GM23248 (cell line): ENCODE results near the gene TRIO. TPM values are rescaled to one million over a fixed set of nuclear protein-coding genes. Genes with fewer than 3 reads are reported as not detected.
"Not testable (repeated sequence)": the region's sequence is repeated elsewhere in the genome, so short reads cannot be mapped to it uniquely, and the experiment has no call there.

Experiments
- DNase-seq: peaks from one replicate; pipeline ENCODE4 v3.0.0-alpha.2; 2015
- H2AFZ ChIP-seq: fragments of 200-600 bp; sonication (generic); 2 replicates; pipeline ENCODE4 v1.6.1; 2016; ENCODE audit warnings: antibody characterized with exemption
- H3F3A ChIP-seq: fragments of 200-600 bp; sonication (generic); 2 replicates; pipeline ENCODE4 v1.6.1; 2016; ENCODE audit warnings: mild to moderate bottlenecking, antibody characterized with exemption, mixed run types; ENCODE audit not compliant: insufficient read depth
- H3K27ac ChIP-seq: fragments of 200-600 bp; sonication (generic); 2 replicates; pipeline ENCODE4 v1.5.1; 2016; ENCODE audit warnings: mild to moderate bottlenecking
- H3K27me3 ChIP-seq: fragments of 200-600 bp; sonication (generic); replicated peaks from 2 replicates; pipeline ENCODE4 v1.6.1; 2016; ENCODE audit warnings: mild to moderate bottlenecking; ENCODE audit not compliant: insufficient read depth
- H3K36me3 ChIP-seq: fragments of 200-600 bp; sonication (generic); 2 replicates; pipeline ENCODE4 v1.6.1; 2016; ENCODE audit warnings: low read depth, mild to moderate bottlenecking
- H3K4me1 ChIP-seq: fragments of 200-600 bp; sonication (generic); 2 replicates; pipeline ENCODE4 v1.6.1; 2016; ENCODE audit warnings: mild to moderate bottlenecking; ENCODE audit not compliant: insufficient read depth
- H3K4me2 ChIP-seq: fragments of 200-600 bp; sonication (generic); one replicate; pipeline ENCODE4 v1.6.1; 2016; ENCODE audit warnings: mild to moderate bottlenecking; ENCODE audit not compliant: unreplicated experiment
- H3K4me3 ChIP-seq: fragments of 200-600 bp; sonication (generic); 2 replicates; pipeline ENCODE4 v1.5.1; 2016; ENCODE audit warnings: mild to moderate bottlenecking
- H3K79me2 ChIP-seq: fragments of 200-600 bp; sonication (generic); 2 replicates; pipeline ENCODE4 v1.6.1; 2016; ENCODE audit warnings: mild to moderate bottlenecking; ENCODE audit not compliant: insufficient read depth
- H3K9ac ChIP-seq: fragments of 200-600 bp; sonication (generic); 2 replicates; pipeline ENCODE4 v1.6.1; 2016; ENCODE audit warnings: mild to moderate bottlenecking
- H3K9me2 ChIP-seq: fragments of 200-600 bp; sonication (generic); 2 replicates; pipeline ENCODE4 v1.6.1; 2016; ENCODE audit warnings: mixed run types, mild to moderate bottlenecking, moderate library complexity; ENCODE audit not compliant: insufficient read depth
- H3K9me3 ChIP-seq: fragments of 200-600 bp; sonication (generic); one replicate; pipeline ENCODE4 v1.6.1; 2017; ENCODE audit warnings: low read depth
- H4K20me1 ChIP-seq: fragments of 200-600 bp; sonication (generic); 2 replicates; pipeline ENCODE4 v1.6.0; 2016; ENCODE audit not compliant: insufficient read depth
- EZH2 ChIP-seq: fragments of 200-600 bp; sonication (generic); IDR thresholded peaks from 2 replicates; pipeline ENCODE4 v1.6.1; 2018; ENCODE audit warnings: antibody characterized with exemption, mild to moderate bottlenecking; ENCODE audit not compliant: insufficient read depth, poor library complexity, severe bottlenecking
- EZH2phosphoT487 ChIP-seq: fragments of 200-600 bp; sonication (generic); IDR thresholded peaks from 2 replicates; pipeline ENCODE4 v1.6.1; 2018; ENCODE audit warnings: antibody characterized with exemption, moderate library complexity, mild to moderate bottlenecking, low read depth; ENCODE audit not compliant: insufficient read depth
- WGBS, 2 experiments: methylation state at CpG; one replicate each; pipeline ENCODE4 v1.1.6; 2015 to 2017; ENCODE audit warnings: low lambda C conversion rate in 2 of 2, low coverage in 1 of 2; ENCODE audit errors: missing lambda C conversion rate in 2 of 2; 5-methylcytosine and 5-hydroxymethylcytosine counted together
- in situ Hi-C: fragments of 300-500 bp; cut with MboI; formaldehyde crosslinking; loops from 2 replicates; pipeline ENCODE4 v1.15.0; 2020
- polyA plus RNA-seq: library from polyadenylated mRNA; unstranded; fragments of >200 nt; fragmentation: Nextera tagmentation; extraction: Ambion mirVana; gene quantifications from 2 replicates; pipeline ENCODE4 v1.2.1, GENCODE V29; 2016
- total RNA-seq: library from RNA; depleted of rRNA; stranded (reverse); fragments of >200 nt; shearing (Covaris generic); gene quantifications from 2 replicates; pipeline ENCODE4 v1.2.3, GENCODE V29; 2014

The TRIO gene
- total and polyA plus RNA-seq, 2 experiments from 2014 or later: 28.1 to 198 TPM

GRCh38 chr5:14432931-14433589, 289.9 kb downstream of the TRIO start:
- no peak overlapping the region for H2AFZ ChIP-seq
- 0 out of 2 replicates have a peak overlapping the region, but pooled peaks have one; percentile 12 for H3K27ac ChIP-seq
- no peaks in the 10 kb centered on the region for H3K9me3 ChIP-seq
- H3K9ac ChIP-seq: no peak overlapping the region
- peaks cover 40% of the 10 kb centered on the region for H3K4me1 ChIP-seq
- DNase-seq: no peak
- H3K9me2 ChIP-seq: no peaks in the 10 kb centered on the region
- H3K36me3 ChIP-seq: peaks cover 42% of the 10 kb centered on the region
- TF ChIP-seq EZH2 (no peak), EZH2phosphoT487 (no peak)
- H3K4me2 ChIP-seq: no peak overlapping the region
- in situ Hi-C loops: no loop called here
- H3K27me3 ChIP-seq: no peaks in the 10 kb centered on the region
- 74 to 77% methylated on average over 8 of the region's 8 CpGs for WGBS, 2 experiments
- no peak overlapping the region for H3K4me3 ChIP-seq
- peaks cover 83% of the 10 kb centered on the region for H3F3A ChIP-seq
- peaks cover 100% of the 10 kb centered on the region for H3K79me2 ChIP-seq
- no peaks in the 10 kb centered on the region for H4K20me1 ChIP-seq

- DNase-seq: peak; percentile 56
- WGBS, 2 experiments: 76 to 81% methylated on average over 2 of the region's 2 CpGs
- no peak overlapping the region for H2AFZ ChIP-seq
- TF ChIP-seq EZH2phosphoT487 (no peak), EZH2 (no peak)
- H3K9ac ChIP-seq: no peak overlapping the region
- no peaks in the 10 kb centered on the region for H3K27me3 ChIP-seq
- H3K36me3 ChIP-seq: peaks cover 39% of the 10 kb centered on the region; the same call in 1 of the 2 replicates
- H3K4me3 ChIP-seq: no peak overlapping the region
- in situ Hi-C loops: no loop called here
- H3K9me2 ChIP-seq: no peaks in the 10 kb centered on the region
- no peak overlapping the region for H3K4me2 ChIP-seq
- H3K27ac ChIP-seq: peak overlapping the region; percentile 57
- H3K4me1 ChIP-seq: peaks cover 37% of the 10 kb centered on the region
- no peaks in the 10 kb centered on the region for H4K20me1 ChIP-seq
- no peaks in the 10 kb centered on the region for H3K9me3 ChIP-seq
- peaks cover 93% of the 10 kb centered on the region for H3K79me2 ChIP-seq
- peaks cover 87% of the 10 kb centered on the region for H3F3A ChIP-seq
Measured at GRCh38 chr5:14435481-14435880, 292.3 kb downstream of the TRIO start.

GRCh38 chr5:14436122-14436521, 293.0 kb downstream of the TRIO start:
- H3K4me3 ChIP-seq, H4K20me1 ChIP-seq, H3K9ac ChIP-seq, H3K4me2 ChIP-seq, H2AFZ ChIP-seq, H3K27me3 ChIP-seq, H3K9me3 ChIP-seq, DNase-seq, in situ Hi-C loops, H3K9me2 ChIP-seq: not testable (repeated sequence)
- peaks cover 37% of the 10 kb centered on the region for H3K4me1 ChIP-seq
- WGBS, 2 experiments: 64 to 70% methylated on average over 5 of the region's 5 CpGs
- peak overlapping the region; percentile 99 for H3K27ac ChIP-seq
- H3K79me2 ChIP-seq: peaks cover 89% of the 10 kb centered on the region
- H3F3A ChIP-seq: peaks cover 85% of the 10 kb centered on the region
- peaks cover 34% of the 10 kb centered on the region; the same call in 1 of the 2 replicates for H3K36me3 ChIP-seq

GRCh38 chr5:14436801-14437542, 293.8 kb downstream of the TRIO start:
- peaks cover 85% of the 10 kb centered on the region for H3F3A ChIP-seq
- H3K4me3 ChIP-seq: no peak overlapping the region
- H2AFZ ChIP-seq: no peak overlapping the region
- H4K20me1 ChIP-seq: no peaks in the 10 kb centered on the region
- no peaks in the 10 kb centered on the region for H3K9me2 ChIP-seq
- H3K36me3 ChIP-seq: peaks cover 31% of the 10 kb centered on the region; the same call in 1 of the 2 replicates
- 48% methylated on average over 5 of the region's 5 CpGs for WGBS, 2 experiments
- no peak for DNase-seq
- H3K79me2 ChIP-seq: peaks cover 89% of the 10 kb centered on the region
- peak overlapping the region; percentile 99 for H3K27ac ChIP-seq
- no peaks in the 10 kb centered on the region for H3K9me3 ChIP-seq
- H3K4me1 ChIP-seq: peaks cover 37% of the 10 kb centered on the region
- in situ Hi-C loops: no loop called here
- H3K27me3 ChIP-seq: no peaks in the 10 kb centered on the region
- no peak overlapping the region for H3K9ac ChIP-seq
- no peak overlapping the region for H3K4me2 ChIP-seq
- no peak for TF ChIP-seq EZH2phosphoT487
- no peak for TF ChIP-seq EZH2
